Measurements from ENCODE around the gene SAFB.

Gene SAFB

GRCh38 chr19:5676105-5676771, 53.4 kb downstream of the SAFB start:
- in situ Hi-C loops (cut with MboI; ENCODE audit: low pct_unique_long_range_greater_than_20kb, low sequenced_read_pairs, unreplicated experiment): no loop called here
- DNase-seq (ENCODE audit: low spot score): no peak
- TF ChIP-seq CTCF (IDR thresholded peaks at IDR 0.05; ENCODE audit: extremely low read depth, insufficient read depth, missing control alignments): no peak

- TF ChIP-seq CTCF (IDR thresholded peaks at IDR 0.05; ENCODE audit: extremely low read depth, insufficient read depth, missing control alignments): no peak
- in situ Hi-C loops (cut with MboI; ENCODE audit: low pct_unique_long_range_greater_than_20kb, low sequenced_read_pairs, unreplicated experiment): no loop called here
- no peak for DNase-seq (ENCODE audit: low spot score)
These were observed 53.9 kb downstream of the SAFB start for GRCh38 chr19:5676772-5677105.

- no peak for DNase-seq (ENCODE audit: low spot score)
- no peak for TF ChIP-seq CTCF (IDR thresholded peaks at IDR 0.05; ENCODE audit: extremely low read depth, insufficient read depth, missing control alignments)
- in situ Hi-C loops (cut with MboI; ENCODE audit: low pct_unique_long_range_greater_than_20kb, low sequenced_read_pairs, unreplicated experiment): no loop called here
These were observed 54.3 kb downstream of the SAFB start for GRCh38 chr19:5677136-5677535.

GRCh38 chr19:5677580-5677979, 54.7 kb downstream of the SAFB start:
- no peak for TF ChIP-seq CTCF (IDR thresholded peaks at IDR 0.05; ENCODE audit: extremely low read depth, insufficient read depth, missing control alignments)
- DNase-seq (ENCODE audit: low spot score): no peak
- in situ Hi-C loops (cut with MboI; ENCODE audit: low pct_unique_long_range_greater_than_20kb, low sequenced_read_pairs, unreplicated experiment): no loop called here

- no peak for DNase-seq (ENCODE audit: low spot score)
- in situ Hi-C loops (cut with MboI; ENCODE audit: low pct_unique_long_range_greater_than_20kb, low sequenced_read_pairs, unreplicated experiment): no loop called here
- no peak for TF ChIP-seq CTCF (IDR thresholded peaks at IDR 0.05; ENCODE audit: extremely low read depth, insufficient read depth, missing control alignments)
These were observed 55.3 kb downstream of the SAFB start for GRCh38 chr19:5678071-5678718.

GRCh38 chr19:5679289-5680083, 56.6 kb downstream of the SAFB start:
- TF ChIP-seq CTCF (IDR thresholded peaks at IDR 0.05; ENCODE audit: extremely low read depth, insufficient read depth, missing control alignments): no peak
- no peak for DNase-seq (ENCODE audit: low spot score)
- in situ Hi-C loops (cut with MboI; ENCODE audit: low pct_unique_long_range_greater_than_20kb, low sequenced_read_pairs, unreplicated experiment): no loop called here

Measured in GM13977 (cell line).